GM18511 (cell line): ENCODE results near the gene TTC9.

Experiments
- ATAC-seq: cut with Tn5 transposase; IDR thresholded peaks from one replicate; pipeline ENCODE4 v1.9.1; 2021; ENCODE audit warnings: mild to moderate bottlenecking, moderate library complexity; ENCODE audit not compliant: unreplicated experiment

The TTC9 gene

GRCh38 chr14:70711451-70711850 lies 69.7 kb downstream of the TTC9 start:
- no peak for ATAC-seq

GRCh38 chr14:70713096-70713495 lies 71.4 kb downstream of the TTC9 start:
- ATAC-seq, result no peak

GRCh38 chr14:70713511-70713916 lies 71.8 kb downstream of the TTC9 start:
- ATAC-seq, result no peak

GRCh38 chr14:70714055-70714550 lies 72.4 kb downstream of the TTC9 start:
- ATAC-seq, result no peak

- ATAC-seq, result no peak
Observed at GRCh38 chr14:70716483-70716882, 74.8 kb downstream of the TTC9 start.

- ATAC-seq, result no peak
Observed at GRCh38 chr14:70716958-70717357, 75.2 kb downstream of the TTC9 start.

- ATAC-seq, result no peak
Observed at GRCh38 chr14:70718383-70719118, 76.8 kb downstream of the TTC9 start.

- no peak for ATAC-seq
Observed at GRCh38 chr14:70721542-70721941, 79.8 kb downstream of the TTC9 start.

GRCh38 chr14:70722418-70722817 lies 80.7 kb downstream of the TTC9 start:
- ATAC-seq, result no peak

GRCh38 chr14:70723276-70723675 lies 81.6 kb downstream of the TTC9 start:
- ATAC-seq, result no peak

GRCh38 chr14:70724110-70724509 lies 82.4 kb downstream of the TTC9 start:
- ATAC-seq, result no peak

GRCh38 chr14:70724944-70725343 lies 83.2 kb downstream of the TTC9 start:
- ATAC-seq, result no peak
